Activated T-cell treated with anti-CD3 and anti-CD28 coated beads for 4 hours (primary cell): ENCODE results near the gene DHRS2.
"Not testable (repeated sequence)": the region's sequence is repeated elsewhere in the genome, so short reads cannot be mapped to it uniquely, and the experiment has no call there.

Experiments
- DNase-seq: peaks from one replicate; pipeline ENCODE4 v3.0.0-alpha.2; 2020

Gene DHRS2

GRCh38 chr14:23636317-23637211, at the start of gene DHRS2:
TSS of gene DHRS2 (plus strand) at chr14:23636364. CDS start at chr14:23638865, 2,501 bp downstream.
- no peak for DNase-seq

GRCh38 chr14:23588884-23589598, 47.1 kb upstream of the DHRS2 start:
- DNase-seq = peak; percentile 50

- no peak for DNase-seq
Measured at GRCh38 chr14:23589606-23590005, 46.6 kb upstream of the DHRS2 start.

GRCh38 chr14:23590198-23590597, 46.0 kb upstream of the DHRS2 start:
- DNase-seq = no peak

- not testable (repeated sequence) for DNase-seq
Measured at GRCh38 chr14:23594191-23594590, 42.0 kb upstream of the DHRS2 start.

GRCh38 chr14:23600322-23600707, 35.8 kb upstream of the DHRS2 start:
- DNase-seq = no peak

- DNase-seq = no peak
Measured at GRCh38 chr14:23600806-23601205, 35.4 kb upstream of the DHRS2 start.

- DNase-seq = no peak
Measured at GRCh38 chr14:23601424-23601823, 34.7 kb upstream of the DHRS2 start.

GRCh38 chr14:23601845-23602180, 34.4 kb upstream of the DHRS2 start:
- DNase-seq = no peak

- no peak for DNase-seq
Measured at GRCh38 chr14:23602181-23603095, 33.7 kb upstream of the DHRS2 start.

GRCh38 chr14:23603103-23603502, 33.1 kb upstream of the DHRS2 start:
- DNase-seq = no peak

GRCh38 chr14:23604148-23604547, 32.0 kb upstream of the DHRS2 start:
- no peak for DNase-seq

- DNase-seq = no peak
Measured at GRCh38 chr14:23604675-23605170, 31.4 kb upstream of the DHRS2 start.

- DNase-seq = no peak
Measured at GRCh38 chr14:23605931-23606585, 30.1 kb upstream of the DHRS2 start.

- DNase-seq = no peak
Measured at GRCh38 chr14:23608454-23608853, 27.7 kb upstream of the DHRS2 start.

GRCh38 chr14:23609001-23609400, 27.2 kb upstream of the DHRS2 start:
- no peak for DNase-seq

- not testable (repeated sequence) for DNase-seq
Measured at GRCh38 chr14:23609411-23610089, 26.6 kb upstream of the DHRS2 start.

GRCh38 chr14:23610090-23610814, 25.9 kb upstream of the DHRS2 start:
- no peak for DNase-seq

- no peak for DNase-seq
Measured at GRCh38 chr14:23610815-23611289, 25.3 kb upstream of the DHRS2 start.

GRCh38 chr14:23612354-23612732, 23.8 kb upstream of the DHRS2 start:
- no peak for DNase-seq

GRCh38 chr14:23612802-23613201, 23.4 kb upstream of the DHRS2 start:
- DNase-seq = no peak
